ENCODE results near the gene WDFY4.

Gene WDFY4

DNA sequence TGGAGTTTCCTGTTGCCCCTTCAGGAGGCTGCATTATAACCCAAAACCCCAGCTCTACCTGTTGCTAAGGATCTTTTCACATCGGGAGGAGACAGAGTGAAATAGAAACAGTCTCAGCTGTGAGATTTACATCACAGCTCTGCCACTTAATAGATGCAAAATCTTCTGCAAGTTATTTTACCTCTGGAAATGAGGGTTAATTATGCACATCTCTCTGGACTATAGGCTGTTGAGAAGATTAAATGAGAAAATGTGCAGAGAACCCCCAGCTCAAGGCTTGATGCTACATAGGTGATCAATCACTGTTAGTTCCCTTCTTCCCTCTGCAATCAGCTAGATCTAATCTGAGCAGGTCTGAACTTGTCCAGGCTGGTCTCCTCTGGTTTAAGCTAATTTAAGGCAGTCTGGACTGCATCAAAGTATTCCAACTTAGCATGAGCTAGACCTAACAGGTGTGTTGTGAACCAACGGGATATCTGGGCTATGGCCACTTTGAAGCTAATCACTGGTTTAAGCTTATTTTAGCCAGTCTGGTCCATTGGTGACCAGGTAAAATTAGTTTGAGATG, 263.9 kb downstream of the WDFY4 start:
- no peak overlapping the region for H3K4me2 ChIP-seq (ENCODE audit: low read depth, low read length, poor library complexity, severe bottlenecking)
- H3K9ac ChIP-seq (ENCODE audit: low read depth, low read length, poor library complexity, severe bottlenecking) = no peak overlapping the region
- H3K79me2 ChIP-seq (ENCODE audit: insufficient read depth, low read length) = no peaks in the 10 kb centered on the region
- no peak overlapping the region for H2AFZ ChIP-seq (ENCODE audit: low read length)
- H3K9me3 ChIP-seq (ENCODE audit: insufficient read depth, low read depth, low read length) = no peaks in the 10 kb centered on the region
- TF ChIP-seq EZH2phosphoT487 (IDR thresholded peaks at IDR 0.05; ENCODE audit: borderline replicate concordance) = no peak
- TF ChIP-seq, protein P1, sequence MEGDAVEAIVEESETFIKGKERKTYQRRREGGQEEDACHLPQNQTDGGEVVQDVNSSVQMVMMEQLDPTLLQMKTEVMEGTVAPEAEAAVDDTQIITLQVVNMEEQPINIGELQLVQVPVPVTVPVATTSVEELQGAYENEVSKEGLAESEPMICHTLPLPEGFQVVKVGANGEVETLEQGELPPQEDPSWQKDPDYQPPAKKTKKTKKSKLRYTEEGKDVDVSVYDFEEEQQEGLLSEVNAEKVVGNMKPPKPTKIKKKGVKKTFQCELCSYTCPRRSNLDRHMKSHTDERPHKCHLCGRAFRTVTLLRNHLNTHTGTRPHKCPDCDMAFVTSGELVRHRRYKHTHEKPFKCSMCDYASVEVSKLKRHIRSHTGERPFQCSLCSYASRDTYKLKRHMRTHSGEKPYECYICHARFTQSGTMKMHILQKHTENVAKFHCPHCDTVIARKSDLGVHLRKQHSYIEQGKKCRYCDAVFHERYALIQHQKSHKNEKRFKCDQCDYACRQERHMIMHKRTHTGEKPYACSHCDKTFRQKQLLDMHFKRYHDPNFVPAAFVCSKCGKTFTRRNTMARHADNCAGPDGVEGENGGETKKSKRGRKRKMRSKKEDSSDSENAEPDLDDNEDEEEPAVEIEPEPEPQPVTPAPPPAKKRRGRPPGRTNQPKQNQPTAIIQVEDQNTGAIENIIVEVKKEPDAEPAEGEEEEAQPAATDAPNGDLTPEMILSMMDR (conservative IDR thresholded peaks at IDR 0.05; ENCODE audit: low read length) = no peak
- H3K4me1 ChIP-seq (ENCODE audit: insufficient read depth, low read length, poor library complexity, severe bottlenecking) = peaks cover 45% of the 10 kb centered on the region
- H3F3A ChIP-seq (ENCODE audit: low read depth) = no peaks in the 10 kb centered on the region; the same call in 1 of the 2 replicates
- no peaks in the 10 kb centered on the region for H3K27me3 ChIP-seq (ENCODE audit: insufficient read depth, low read length, poor library complexity, severe bottlenecking)
- no peaks in the 10 kb centered on the region for H3K36me3 ChIP-seq (ENCODE audit: insufficient read depth, low read length)
- no peaks in the 10 kb centered on the region for H4K20me1 ChIP-seq (ENCODE audit: insufficient read depth, low read length, poor library complexity, severe bottlenecking)
- no peaks in the 10 kb centered on the region for H3K9me2 ChIP-seq (replicated peaks; ENCODE audit: low read depth, low read length)
- H3K4me3 ChIP-seq (ENCODE audit: low read length, poor library complexity, severe bottlenecking) = no peak overlapping the region

DNA sequence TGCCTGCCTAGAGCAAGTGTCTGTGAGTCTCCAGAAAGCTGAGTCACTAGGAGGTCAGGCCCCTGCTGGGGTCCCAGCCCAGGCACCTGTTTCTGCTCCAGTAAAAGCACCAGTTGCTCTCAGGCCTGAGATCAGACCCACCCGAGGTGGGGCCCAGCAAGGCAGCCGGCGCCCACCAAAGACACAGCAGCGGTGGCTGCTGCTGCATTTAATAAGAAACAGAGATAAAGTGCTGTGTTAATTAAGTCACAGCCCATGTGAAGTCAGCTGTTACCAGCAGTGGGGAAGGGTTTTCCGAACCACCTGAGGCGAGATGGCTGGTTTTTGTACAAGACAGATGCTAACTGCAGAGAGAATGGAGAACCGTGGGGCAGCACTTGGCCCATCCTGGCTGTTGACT, 267.0 kb downstream of the WDFY4 start:
- H4K20me1 ChIP-seq (ENCODE audit: insufficient read depth, low read length, poor library complexity, severe bottlenecking) = no peaks in the 10 kb centered on the region
- no peaks in the 10 kb centered on the region for H3K36me3 ChIP-seq (ENCODE audit: insufficient read depth, low read length)
- no peaks in the 10 kb centered on the region for H3K9me2 ChIP-seq (replicated peaks; ENCODE audit: low read depth, low read length)
- no peaks in the 10 kb centered on the region for H3K9me3 ChIP-seq (ENCODE audit: insufficient read depth, low read depth, low read length)
- no peaks in the 10 kb centered on the region for H3K79me2 ChIP-seq (ENCODE audit: insufficient read depth, low read length)
- H3K9ac ChIP-seq (ENCODE audit: low read depth, low read length, poor library complexity, severe bottlenecking) = peak overlapping the region; percentile 66
- H3K4me3 ChIP-seq (ENCODE audit: low read length, poor library complexity, severe bottlenecking) = no peak overlapping the region
- no peaks in the 10 kb centered on the region for H3K27me3 ChIP-seq (ENCODE audit: insufficient read depth, low read length, poor library complexity, severe bottlenecking)
- no peaks in the 10 kb centered on the region; the same call in 1 of the 2 replicates for H3F3A ChIP-seq (ENCODE audit: low read depth)
- TF ChIP-seq EZH2phosphoT487 (IDR thresholded peaks at IDR 0.05; ENCODE audit: borderline replicate concordance) = no peak
- TF ChIP-seq, protein P1 (conservative IDR thresholded peaks at IDR 0.05; ENCODE audit: low read length) = no peak
- H3K4me1 ChIP-seq (ENCODE audit: insufficient read depth, low read length, poor library complexity, severe bottlenecking) = peaks cover 43% of the 10 kb centered on the region
- no peak overlapping the region for H2AFZ ChIP-seq (ENCODE audit: low read length)
- no peak overlapping the region for H3K4me2 ChIP-seq (ENCODE audit: low read depth, low read length, poor library complexity, severe bottlenecking)

DNA sequence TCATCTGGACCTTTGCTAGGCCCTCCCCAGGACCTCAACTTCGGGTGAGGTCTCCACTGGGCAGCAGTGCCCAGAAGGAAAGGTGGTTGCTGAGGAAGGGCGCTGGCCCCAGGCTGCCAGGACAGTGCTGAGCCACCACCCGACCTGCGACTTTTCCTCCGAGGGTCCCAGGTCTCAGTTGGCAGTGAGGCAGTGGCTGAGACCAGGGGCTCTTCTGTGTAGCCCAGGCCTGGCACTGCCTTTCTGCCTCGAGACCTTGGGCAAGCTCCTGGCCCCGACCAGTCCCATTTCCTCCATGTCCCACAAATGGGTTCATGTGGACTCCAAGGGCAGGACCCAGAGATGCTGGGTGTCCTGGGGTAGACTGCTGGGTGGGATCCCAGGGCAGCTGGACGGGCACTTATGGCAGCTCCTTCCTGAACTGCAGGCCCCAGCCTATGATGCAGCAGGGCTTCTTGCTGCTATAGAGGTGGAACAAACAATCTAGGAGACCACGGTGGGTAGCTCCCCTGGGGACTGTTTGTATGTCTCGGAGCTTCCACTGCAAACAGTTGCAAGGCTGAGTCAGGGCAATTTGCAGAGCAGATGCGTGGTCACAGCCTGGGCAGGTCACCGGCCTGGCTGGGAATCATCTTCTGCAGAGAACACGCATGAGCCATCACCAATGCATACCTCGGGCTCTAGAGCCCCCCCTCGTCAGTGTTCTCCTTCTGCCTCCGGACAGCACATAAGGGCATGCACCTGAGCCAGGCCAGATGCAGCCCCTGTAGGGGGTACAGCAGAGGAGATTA, 272.9 kb downstream of the WDFY4 start:
- H3K4me2 ChIP-seq (ENCODE audit: low read depth, low read length, poor library complexity, severe bottlenecking) = no peak overlapping the region
- H3K36me3 ChIP-seq (ENCODE audit: insufficient read depth, low read length) = no peaks in the 10 kb centered on the region
- no peak for TF ChIP-seq EZH2phosphoT487 (IDR thresholded peaks at IDR 0.05; ENCODE audit: borderline replicate concordance)
- TF ChIP-seq, protein P1 (conservative IDR thresholded peaks at IDR 0.05; ENCODE audit: low read length) = no peak
- H3F3A ChIP-seq (ENCODE audit: low read depth) = no peaks in the 10 kb centered on the region; the same call in 1 of the 2 replicates
- no peaks in the 10 kb centered on the region for H3K9me2 ChIP-seq (replicated peaks; ENCODE audit: low read depth, low read length)
- no peaks in the 10 kb centered on the region for H3K9me3 ChIP-seq (ENCODE audit: insufficient read depth, low read depth, low read length)
- no peak overlapping the region for H3K9ac ChIP-seq (ENCODE audit: low read depth, low read length, poor library complexity, severe bottlenecking)
- peaks cover 27% of the 10 kb centered on the region for H3K4me1 ChIP-seq (ENCODE audit: insufficient read depth, low read length, poor library complexity, severe bottlenecking)
- no peaks in the 10 kb centered on the region for H3K79me2 ChIP-seq (ENCODE audit: insufficient read depth, low read length)
- H4K20me1 ChIP-seq (ENCODE audit: insufficient read depth, low read length, poor library complexity, severe bottlenecking) = no peaks in the 10 kb centered on the region
- H3K27me3 ChIP-seq (ENCODE audit: insufficient read depth, low read length, poor library complexity, severe bottlenecking) = no peaks in the 10 kb centered on the region
- H3K4me3 ChIP-seq (ENCODE audit: low read length, poor library complexity, severe bottlenecking) = no peak overlapping the region
- no peak overlapping the region for H2AFZ ChIP-seq (ENCODE audit: low read length)
